GM23338 (cell line): ENCODE data around the gene ZCCHC13. TPM values are rescaled to one million over a fixed set of nuclear protein-coding genes. Genes with fewer than 3 reads are reported as not detected.

Experiments used
- ATAC-seq: fragments of 200-7000 bp; cut with Tn5 transposase; 3 replicates; pipeline ENCODE4 v1.9.1; 2020
- DNase-seq: peaks from one replicate; pipeline ENCODE4 v3.0.0-alpha.2; 2015; ENCODE audit warnings: low spot score
- H2AFZ ChIP-seq: fragments of 200-600 bp; sonication (generic); 2 replicates; pipeline ENCODE4 v1.8.0; 2016; ENCODE audit warnings: antibody characterized with exemption, mild to moderate bottlenecking, moderate library complexity
- H3F3A ChIP-seq: fragments of 200-600 bp; sonication (generic); replicated peaks from 2 replicates; pipeline ENCODE4 v1.8.0; 2017; ENCODE audit warnings: antibody characterized with exemption, mixed run types, low read depth
- H3K27ac ChIP-seq: fragments of 200-600 bp; sonication (generic); 2 replicates; pipeline ENCODE4 v1.6.1; 2016; ENCODE audit warnings: low read depth
- H3K27me3 ChIP-seq: fragments of 200-600 bp; sonication (generic); 2 replicates; pipeline ENCODE4 v1.8.0; 2016; ENCODE audit warnings: mild to moderate bottlenecking, mixed run types, moderate library complexity; ENCODE audit not compliant: insufficient read depth
- H3K36me3 ChIP-seq: fragments of 200-600 bp; sonication (generic); 2 replicates; pipeline ENCODE4 v1.8.0; 2016; ENCODE audit warnings: mild to moderate bottlenecking; ENCODE audit not compliant: insufficient read depth
- H3K4me1 ChIP-seq: fragments of 200-600 bp; sonication (generic); 2 replicates; pipeline ENCODE4 v1.8.0; 2016; ENCODE audit warnings: mild to moderate bottlenecking, moderate library complexity; ENCODE audit not compliant: insufficient read depth
- H3K4me2 ChIP-seq: fragments of 200-600 bp; sonication (generic); 2 replicates; pipeline ENCODE4 v1.7.1; 2017; ENCODE audit warnings: mixed run types
- H3K4me3 ChIP-seq: fragments of 200-600 bp; sonication (generic); 2 replicates; pipeline ENCODE4 v1.6.1; 2016; ENCODE audit warnings: mixed run types
- H3K79me2 ChIP-seq: fragments of 200-600 bp; sonication (generic); replicated peaks from 2 replicates; pipeline ENCODE4 v1.8.0; 2017; ENCODE audit warnings: mild to moderate bottlenecking; ENCODE audit not compliant: insufficient read depth
- H3K9me2 ChIP-seq: fragments of 200-600 bp; sonication (generic); 2 replicates; pipeline ENCODE4 v1.8.0; 2017; ENCODE audit not compliant: insufficient read depth
- H4K20me1 ChIP-seq: fragments of 200-600 bp; sonication (generic); replicated peaks from 2 replicates; pipeline ENCODE4 v1.8.0; 2017; ENCODE audit warnings: mild to moderate bottlenecking; ENCODE audit not compliant: insufficient read depth
- H3K27ac Mint-ChIP-seq: 2 replicates; pipeline ENCODE4 v1.8.0; 2020; ENCODE audit warnings: inconsistent platforms, mild to moderate bottlenecking, moderate library complexity, mixed read lengths
- H3K27me3 Mint-ChIP-seq: 3 replicates; pipeline ENCODE4 v1.8.0; 2022; ENCODE audit warnings: low read depth, mild to moderate bottlenecking, moderate library complexity, mixed read lengths, inconsistent platforms; ENCODE audit not compliant: insufficient read depth, poor library complexity
- H3K36me3 Mint-ChIP-seq: 3 replicates; pipeline ENCODE4 v1.8.0; 2021; ENCODE audit warnings: low read depth, mild to moderate bottlenecking, inconsistent platforms, moderate library complexity, mixed read lengths
- H3K4me1 Mint-ChIP-seq: 3 replicates; pipeline ENCODE4 v1.8.0; 2020; ENCODE audit warnings: mild to moderate bottlenecking, inconsistent platforms, mixed read lengths
- H3K4me3 Mint-ChIP-seq: 3 replicates; pipeline ENCODE4 v1.8.0; 2021; ENCODE audit warnings: moderate library complexity, mild to moderate bottlenecking, inconsistent platforms, mixed read lengths
- H3K9me3 Mint-ChIP-seq: 3 replicates; pipeline ENCODE4 v1.8.0; 2020; ENCODE audit warnings: moderate library complexity, mild to moderate bottlenecking, inconsistent platforms, mixed read lengths
- CREB1 ChIP-seq: fragments of 250-450 bp; sonication (Bioruptor Pico); IDR thresholded peaks from 2 replicates; pipeline ENCODE4 v1.5.0; 2020; ENCODE audit warnings: low read depth, mild to moderate bottlenecking, moderate library complexity
- CTCF ChIP-seq, 2 experiments: fragments of 200-600 bp in 1 of 2; sonication (generic) in 1 of 2; conservative IDR thresholded peaks; 2 replicates each; pipeline versions ENCODE4 v1.5.1 to v1.6.1; 2016 to 2017; ENCODE audit warnings: antibody characterized with exemption in 2 of 2, low read depth in 2 of 2, mild to moderate bottlenecking in 2 of 2, moderate library complexity in 1 of 2
- ETS1 ChIP-seq: IDR thresholded peaks from 2 replicates; pipeline ENCODE4 v1.6.1; 2016; ENCODE audit warnings: antibody characterized with exemption
- EZH2 ChIP-seq: fragments of 200-600 bp; sonication (generic); IDR thresholded peaks from one replicate; pipeline ENCODE4 v1.8.0; 2017; ENCODE audit warnings: antibody characterized with exemption, mild to moderate bottlenecking, low read depth; ENCODE audit not compliant: unreplicated experiment
- EZH2phosphoT487 ChIP-seq: fragments of 200-600 bp; sonication (generic); IDR thresholded peaks from one replicate; pipeline ENCODE4 v1.8.1; 2018; ENCODE audit warnings: antibody characterized with exemption; ENCODE audit not compliant: unreplicated experiment
- JUNB ChIP-seq: IDR thresholded peaks from one replicate; pipeline ENCODE4 v1.6.1; 2016; ENCODE audit warnings: antibody characterized with exemption; ENCODE audit not compliant: unreplicated experiment
- NANOG ChIP-seq: IDR thresholded peaks from 2 replicates; pipeline ENCODE4 v1.6.1; 2016; ENCODE audit warnings: antibody characterized with exemption, borderline replicate concordance
- POLR2AphosphoS5 ChIP-seq: IDR thresholded peaks from 2 replicates; pipeline ENCODE4 v1.6.1; 2016; ENCODE audit warnings: antibody characterized with exemption, low read depth
- REST ChIP-seq: IDR thresholded peaks from one replicate; pipeline ENCODE4 v1.6.1; 2018; ENCODE audit warnings: antibody characterized with exemption; ENCODE audit not compliant: unreplicated experiment
- STAT1 ChIP-seq: IDR thresholded peaks from one replicate; pipeline ENCODE4 v1.6.1; 2016; ENCODE audit warnings: antibody characterized with exemption; ENCODE audit not compliant: unreplicated experiment
- ZNF114 ChIP-seq: fragments of 250-450 bp; sonication (Bioruptor Pico); IDR thresholded peaks from 2 replicates; pipeline ENCODE4 v1.5.0; 2020; ENCODE audit warnings: mild to moderate bottlenecking, moderate library complexity
- ZNF331 ChIP-seq: fragments of 250-450 bp; sonication (Bioruptor Pico); IDR thresholded peaks from 2 replicates; pipeline ENCODE4 v1.5.0; 2020; ENCODE audit warnings: low read depth, mild to moderate bottlenecking, moderate library complexity
- ZNF462 ChIP-seq: fragments of 250-450 bp; sonication (Bioruptor Pico); IDR thresholded peaks from 2 replicates; pipeline ENCODE4 v1.5.0; 2020; ENCODE audit warnings: mild to moderate bottlenecking, moderate library complexity
- polyA plus RNA-seq: library from polyadenylated mRNA; unstranded; fragments of >200 nt; fragmentation: Nextera tagmentation; extraction: Ambion mirVana; gene quantifications from 2 replicates; pipeline ENCODE4 v1.2.1, GENCODE V29; 2016
- total RNA-seq: library from RNA; depleted of rRNA; stranded (reverse); fragments of >200 nt; shearing (Covaris generic); gene quantifications from 2 replicates; pipeline ENCODE4 v1.2.3, GENCODE V29; 2014

Gene ZCCHC13
- total and polyA plus RNA-seq, 2 experiments from 2014 or later, result not detected

DNA sequence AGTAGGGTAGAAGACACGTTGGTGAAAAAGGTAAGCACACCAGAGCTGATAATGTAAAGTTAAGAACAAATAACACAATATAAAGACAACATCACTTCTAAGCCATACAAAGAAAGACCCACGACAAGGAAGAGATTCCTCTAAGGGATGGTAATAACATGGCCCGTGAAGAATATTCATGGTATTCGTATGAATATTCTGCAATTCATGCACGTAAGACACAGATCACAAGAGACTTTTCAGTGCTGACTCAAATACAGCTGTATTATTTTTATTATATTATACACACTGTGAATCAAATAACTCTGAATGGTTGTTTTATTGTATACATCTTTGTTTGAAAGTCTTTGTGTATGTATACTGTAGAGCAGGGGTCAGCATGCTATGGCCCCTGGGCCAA, 29.5 kb upstream of the ZCCHC13 start:
- Mint-ChIP-seq H3K36me3 (peaks cover 84% of the 10 kb centered on the region), H3K4me3 (no peak overlapping the region), H3K27me3 (peaks cover 2% of the 10 kb centered on the region), H3K27ac (no peak overlapping the region), H3K4me1 (peaks cover 24% of the 10 kb centered on the region), H3K9me3 (no peaks in the 10 kb centered on the region)
- no peak for ATAC-seq
- Histone ChIP-seq H3F3A (no peaks in the 10 kb centered on the region), H2AFZ (no peak overlapping the region), H3K4me2 (no peak overlapping the region), H3K27me3 (no peaks in the 10 kb centered on the region), H4K20me1 (no peaks in the 10 kb centered on the region; the same call in 1 of the 2 replicates), H3K4me1 (peaks cover 9% of the 10 kb centered on the region; the same call in 1 of the 2 replicates), H3K79me2 (peaks cover 23% of the 10 kb centered on the region), H3K27ac (no peak overlapping the region), H3K9me2 (no peaks in the 10 kb centered on the region), H3K4me3 (no peak overlapping the region), H3K36me3 (peaks cover 18% of the 10 kb centered on the region; the same call in 1 of the 2 replicates)
- no peak for TF ChIP-seq ZNF331 (CRISPR knock-in tag)
- TF ChIP-seq ZNF462 (CRISPR knock-in tag), result no peak
- TF ChIP-seq CTCF (conservative IDR thresholded peaks at IDR 0.05; ENCODE audit: low read depth in 2 of 2), result no peak
- TF ChIP-seq ZNF114, result no peak
- TF ChIP-seq EZH2, result no peak
- TF ChIP-seq EZH2phosphoT487, result no peak
- TF ChIP-seq CREB1 (CRISPR knock-in tag), result no peak
- TF ChIP-seq STAT1, result no peak
- no peak for TF ChIP-seq REST
- TF ChIP-seq JUNB, result no peak
- no peak for TF ChIP-seq POLR2AphosphoS5
- TF ChIP-seq NANOG, result no peak
- TF ChIP-seq ETS1, result no peak
- no peak for DNase-seq
